ENCODE results near the gene COA8. TPM values are rescaled to one million over a fixed set of nuclear protein-coding genes. Genes with fewer than 3 reads are reported as not detected.

The COA8 gene
- total and polyA plus RNA-seq, 10 of the 15 experiments (the other 5 are each of a cell fraction or from before 2014, with no cell fraction given) = 6.1 to 69.5 (median 25.8) TPM

DNA sequence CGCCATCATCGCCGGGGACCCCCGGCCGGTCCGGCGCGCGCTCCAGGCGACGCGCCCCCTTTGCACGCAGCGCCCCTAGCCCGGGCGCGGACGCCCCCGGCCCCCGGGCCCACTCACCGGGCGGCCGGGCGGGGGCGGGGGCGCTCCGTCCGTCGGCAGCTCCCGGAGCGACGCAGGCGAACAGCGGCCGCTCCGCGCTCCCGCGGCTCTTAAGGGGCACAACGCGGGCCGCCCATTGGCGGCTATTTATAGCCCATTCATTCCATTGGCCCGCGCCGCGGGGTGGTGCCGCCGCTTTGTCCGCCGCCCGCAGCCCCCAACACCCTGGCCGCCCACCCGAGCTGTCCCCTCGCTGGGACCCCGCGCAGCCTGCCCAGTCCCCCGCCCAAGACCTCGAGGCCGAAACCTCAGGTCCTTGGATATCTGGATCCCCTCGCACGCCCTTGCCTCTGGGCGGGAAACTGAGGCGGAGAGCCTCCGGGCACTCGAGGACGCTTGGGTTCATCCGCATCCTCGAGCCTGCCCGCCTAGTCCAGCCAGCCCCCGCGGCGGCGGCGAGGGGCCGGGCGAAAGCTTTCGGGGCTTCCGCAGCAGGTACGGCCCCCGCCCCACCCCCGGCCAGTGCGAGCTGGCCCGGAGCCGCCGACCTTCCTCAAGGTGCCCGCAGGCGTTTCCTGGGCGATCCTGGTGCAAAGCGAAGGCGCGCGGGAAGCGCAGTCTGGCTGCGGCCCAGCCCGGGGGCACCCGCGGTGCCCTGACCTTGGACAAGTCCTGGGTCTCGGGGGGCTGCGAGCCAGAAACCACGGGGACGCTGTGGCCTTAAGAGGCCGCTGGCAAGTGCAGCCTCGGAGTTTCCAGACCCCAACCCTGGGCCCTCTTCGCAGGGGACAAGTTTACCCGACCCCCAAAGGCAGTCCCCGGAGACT, 39.8 kb upstream of the COA8 start, which contains the start of gene CKB:
CKB (minus strand) TSS at position 182 of the 926 bp plus-strand sequence. CDS start 337 bp downstream, outside the sequence.
- in situ Hi-C loops (cut with MboI) (no loop called here), intact Hi-C loops (cut with micrococcal nuclease; ENCODE audit: unreplicated experiment) (no loop called here)
- H3K4me1 ChIP-seq (ENCODE audit: control insufficient read depth, insufficient read depth, low read length) = peaks cover 40% of the 10 kb centered on the region
- no peaks in the 10 kb centered on the region; the same call in 2 of the 3 replicates for H3K9me3 ChIP-seq (replicated peaks; ENCODE audit: control insufficient read depth, insufficient read depth, low read length)
- H3K36me3 ChIP-seq (ENCODE audit: control insufficient read depth in 2 of 2, insufficient read depth in 2 of 2, low read length in 1 of 2) = no peaks in the 10 kb centered on the region
- no peak within 1 kb of the TSS for H2AFZ ChIP-seq (ENCODE audit: control insufficient read depth, low read depth, low read length)
- TF ChIP-seq TCF12 (IDR thresholded peaks at IDR 0.05; ENCODE audit: low read depth, low read length) = 0 out of 2 replicates have a peak, but pooled peaks have one; percentile 7
- no peak for TF ChIP-seq KDM1A (IDR thresholded peaks at IDR 0.05; ENCODE audit: borderline replicate concordance)
- no peak for TF ChIP-seq BRCA1 (IDR thresholded peaks at IDR 0.05; ENCODE audit: low read depth, low read length)
- TF ChIP-seq NFYB (IDR thresholded peaks at IDR 0.05; ENCODE audit: insufficient read depth, low read depth, low read length) = peak; percentile 52; the same call in 1 of the 2 replicates
- TF ChIP-seq SUZ12 (IDR thresholded peaks at IDR 0.05; ENCODE audit: unreplicated experiment) = peak; percentile 61
- ChIA-PET SMC1A (ENCODE audit: uncharacterized antibody, unreplicated experiment) (no interaction called here), POLR2A (no interaction called here), RAD21 (ENCODE audit: unreplicated experiment) (interaction anchor here (0.7 to 1.4 kb wide), 2 partner anchors 24 to 29 kb away, joined by 3 to 5 read pairs; no protein-coding TSS in a partner anchor), CTCF (no interaction called here)
- FAIRE-seq = no peak
- BruUV-seq (replicated peaks) = no TSS peak
- peak within 1 kb of the TSS; percentile 97 for H3K4me2 ChIP-seq (ENCODE audit: control insufficient read depth, insufficient read depth)
- peaks cover 2% of the 10 kb centered on the region in 2 experiments; a peak in 2 of 4 replicates for H3K27me3 ChIP-seq (replicated peaks in 1 of 2; ENCODE audit: control insufficient read depth in 2 of 2, insufficient read depth in 2 of 2, low read length in 1 of 2)
- peak within 1 kb of the TSS; percentile 66 for H3K4me3 ChIP-seq
- DNase-seq (ENCODE audit: low read depth, low spot score) = no peak
- H4K20me1 ChIP-seq (ENCODE audit: control insufficient read depth, insufficient read depth) = no peaks in the 10 kb centered on the region
- H3K9ac ChIP-seq (ENCODE audit: control insufficient read depth, insufficient read depth, low read length) = no peak within 1 kb of the TSS
- 21% methylated on average over 64 of the region's 107 CpGs for WGBS (ENCODE audit: insufficient coverage, insufficient replicate concordance, low lambda C conversion rate, missing lambda C conversion rate)
- H3K27ac ChIP-seq (ENCODE audit: control insufficient read depth, insufficient read depth) = no peak within 1 kb of the TSS
- H3K79me2 ChIP-seq (ENCODE audit: control insufficient read depth, insufficient read depth, low read length) = no peaks in the 10 kb centered on the region; the same call in 1 of the 2 replicates
- no peak for ATAC-seq

DNA sequence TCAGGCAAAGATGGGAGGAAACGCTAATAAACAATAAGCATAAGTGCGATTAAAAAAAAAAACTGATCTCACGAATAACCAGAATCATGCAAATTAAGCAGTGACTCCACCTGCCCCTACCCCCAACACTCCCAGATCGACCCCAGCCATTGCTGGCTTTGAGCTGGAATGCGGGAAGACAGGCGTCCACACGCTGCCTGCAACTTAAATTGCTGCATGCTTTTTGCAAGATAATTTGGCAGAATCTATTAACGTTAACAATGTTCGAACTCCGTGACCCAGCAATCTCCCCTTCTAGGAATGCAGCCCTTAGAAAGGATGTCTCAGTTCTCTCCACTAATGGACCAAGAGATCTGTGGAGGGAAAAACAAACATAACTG, 39.2 kb upstream of the COA8 start:
- FAIRE-seq (no peak), ATAC-seq (no peak), DNase-seq (ENCODE audit: low read depth, low spot score) (no peak)
- ChIA-PET SMC1A (ENCODE audit: uncharacterized antibody, unreplicated experiment) (no interaction called here), POLR2A (no interaction called here), CTCF (no interaction called here), RAD21 (ENCODE audit: unreplicated experiment) (no interaction called here)
- 41% methylated on average over 10 of the region's 10 CpGs for WGBS (ENCODE audit: insufficient coverage, insufficient replicate concordance, low lambda C conversion rate, missing lambda C conversion rate)
- H3K4me2 ChIP-seq (ENCODE audit: control insufficient read depth, insufficient read depth) = no peak overlapping the region
- H3K27me3 ChIP-seq (replicated peaks in 1 of 2; ENCODE audit: control insufficient read depth in 2 of 2, insufficient read depth in 2 of 2, low read length in 1 of 2) = peaks cover 2% of the 10 kb centered on the region in 2 experiments; a peak in 2 of 4 replicates
- no peak overlapping the region for H2AFZ ChIP-seq (ENCODE audit: control insufficient read depth, low read depth, low read length)
- no peak overlapping the region for H3K27ac ChIP-seq (ENCODE audit: control insufficient read depth, insufficient read depth)
- no peak overlapping the region for H3K9ac ChIP-seq (ENCODE audit: control insufficient read depth, insufficient read depth, low read length)
- intact Hi-C loops (cut with micrococcal nuclease; ENCODE audit: unreplicated experiment) = no loop called here
- H4K20me1 ChIP-seq (ENCODE audit: control insufficient read depth, insufficient read depth) = no peaks in the 10 kb centered on the region
- H3K4me3 ChIP-seq = no peak overlapping the region
- H3K79me2 ChIP-seq (ENCODE audit: control insufficient read depth, insufficient read depth, low read length) = peaks cover 3% of the 10 kb centered on the region; the same call in 1 of the 2 replicates
- H3K9me3 ChIP-seq (replicated peaks; ENCODE audit: control insufficient read depth, insufficient read depth, low read length) = no peaks in the 10 kb centered on the region; the same call in 2 of the 3 replicates
- no TSS peak for BruUV-seq (replicated peaks)
- H3K4me1 ChIP-seq (ENCODE audit: control insufficient read depth, insufficient read depth, low read length) = peaks cover 44% of the 10 kb centered on the region
- in situ Hi-C loops (cut with MboI) = no loop called here
- H3K36me3 ChIP-seq (ENCODE audit: control insufficient read depth in 2 of 2, insufficient read depth in 2 of 2, low read length in 1 of 2) = no peaks in the 10 kb centered on the region
- TF ChIP-seq CHD2 (IDR thresholded peaks at IDR 0.05; ENCODE audit: borderline replicate concordance, low read depth, low read length) (no peak), RUNX3 (IDR thresholded peaks at IDR 0.05; ENCODE audit: low read length) (no peak), KDM1A (IDR thresholded peaks at IDR 0.05; ENCODE audit: borderline replicate concordance) (no peak), NR2C2 (IDR thresholded peaks at IDR 0.05; ENCODE audit: borderline replicate concordance, control insufficient read depth, insufficient read length, low read depth) (no peak), CHD1 (IDR thresholded peaks at IDR 0.05; ENCODE audit: low read depth, low read length) (no peak), JUND (IDR thresholded peaks at IDR 0.05; ENCODE audit: low read depth, low read length) (no peak), BCL11A (IDR thresholded peaks at IDR 0.05; ENCODE audit: low read depth, low read length) (no peak)
- TF ChIP-seq, protein P1, sequence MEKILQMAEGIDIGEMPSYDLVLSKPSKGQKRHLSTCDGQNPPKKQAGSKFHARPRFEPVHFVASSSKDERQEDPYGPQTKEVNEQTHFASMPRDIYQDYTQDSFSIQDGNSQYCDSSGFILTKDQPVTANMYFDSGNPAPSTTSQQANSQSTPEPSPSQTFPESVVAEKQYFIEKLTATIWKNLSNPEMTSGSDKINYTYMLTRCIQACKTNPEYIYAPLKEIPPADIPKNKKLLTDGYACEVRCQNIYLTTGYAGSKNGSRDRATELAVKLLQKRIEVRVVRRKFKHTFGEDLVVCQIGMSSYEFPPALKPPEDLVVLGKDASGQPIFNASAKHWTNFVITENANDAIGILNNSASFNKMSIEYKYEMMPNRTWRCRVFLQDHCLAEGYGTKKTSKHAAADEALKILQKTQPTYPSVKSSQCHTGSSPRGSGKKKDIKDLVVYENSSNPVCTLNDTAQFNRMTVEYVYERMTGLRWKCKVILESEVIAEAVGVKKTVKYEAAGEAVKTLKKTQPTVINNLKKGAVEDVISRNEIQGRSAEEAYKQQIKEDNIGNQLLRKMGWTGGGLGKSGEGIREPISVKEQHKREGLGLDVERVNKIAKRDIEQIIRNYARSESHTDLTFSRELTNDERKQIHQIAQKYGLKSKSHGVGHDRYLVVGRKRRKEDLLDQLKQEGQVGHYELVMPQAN (conservative IDR thresholded peaks at IDR 0.05) = no peak
- TF ChIP-seq, protein P2, sequence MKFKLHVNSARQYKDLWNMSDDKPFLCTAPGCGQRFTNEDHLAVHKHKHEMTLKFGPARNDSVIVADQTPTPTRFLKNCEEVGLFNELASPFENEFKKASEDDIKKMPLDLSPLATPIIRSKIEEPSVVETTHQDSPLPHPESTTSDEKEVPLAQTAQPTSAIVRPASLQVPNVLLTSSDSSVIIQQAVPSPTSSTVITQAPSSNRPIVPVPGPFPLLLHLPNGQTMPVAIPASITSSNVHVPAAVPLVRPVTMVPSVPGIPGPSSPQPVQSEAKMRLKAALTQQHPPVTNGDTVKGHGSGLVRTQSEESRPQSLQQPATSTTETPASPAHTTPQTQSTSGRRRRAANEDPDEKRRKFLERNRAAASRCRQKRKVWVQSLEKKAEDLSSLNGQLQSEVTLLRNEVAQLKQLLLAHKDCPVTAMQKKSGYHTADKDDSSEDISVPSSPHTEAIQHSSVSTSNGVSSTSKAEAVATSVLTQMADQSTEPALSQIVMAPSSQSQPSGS (IDR thresholded peaks at IDR 0.05; ENCODE audit: low read length) = no peak
